ENCODE data around the gene LRRN2. TPM values are rescaled to one million over a fixed set of nuclear protein-coding genes. Genes with fewer than 3 reads are reported as not detected.
"Not testable (repeated sequence)": the region's sequence is repeated elsewhere in the genome, so short reads cannot be mapped to it uniquely, and the experiment has no call there.

Gene LRRN2
- not detected in 2 replicates for total RNA-seq (2014; rRNA removed; shearing (Covaris generic))

DNA sequence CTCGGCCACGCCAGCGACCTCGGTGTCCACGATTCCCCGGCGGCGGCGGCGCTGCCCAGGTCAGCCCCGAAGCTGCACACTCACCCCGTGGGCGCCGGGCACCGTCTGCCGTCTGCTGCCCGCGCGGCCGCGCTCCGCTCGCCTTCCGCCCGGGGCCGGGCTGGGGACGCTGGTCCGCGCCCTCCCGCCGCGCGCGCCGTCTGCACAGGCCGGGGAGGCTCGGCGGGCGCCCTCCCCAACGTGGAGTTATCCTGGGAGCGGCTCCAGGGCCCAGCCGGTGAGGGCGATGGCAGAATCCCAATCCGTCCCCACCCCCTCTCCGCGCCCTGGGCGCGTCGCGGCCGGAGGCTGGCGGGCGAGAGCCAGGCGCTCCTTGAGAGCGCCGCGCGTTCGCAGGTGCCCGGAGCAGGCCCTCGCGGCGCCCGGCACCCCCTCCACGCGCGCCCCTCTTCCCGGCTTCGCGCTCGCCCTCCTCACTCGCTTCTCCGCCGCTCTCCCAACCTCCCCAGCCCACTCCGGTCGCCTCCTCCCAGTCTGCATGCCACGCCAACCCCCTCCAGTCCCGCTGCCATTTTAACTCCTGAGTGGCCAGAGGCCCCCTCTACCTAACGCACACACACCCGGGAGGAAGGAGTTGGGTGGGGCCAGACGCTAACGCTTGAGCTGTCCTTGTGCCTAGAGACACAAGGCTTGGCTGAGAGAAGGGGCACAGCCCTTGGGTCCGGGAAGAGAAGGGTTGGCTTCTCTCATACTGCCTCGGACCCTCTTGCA lies at the start of gene LRRN2:
TSS of gene LRRN2 (minus strand) at position 503 of the 771 bp plus-strand sequence. CDS start 65,746 bp downstream, outside the sequence.
- no peaks in the 10 kb centered on the region for H3K4me1 ChIP-seq

DNA sequence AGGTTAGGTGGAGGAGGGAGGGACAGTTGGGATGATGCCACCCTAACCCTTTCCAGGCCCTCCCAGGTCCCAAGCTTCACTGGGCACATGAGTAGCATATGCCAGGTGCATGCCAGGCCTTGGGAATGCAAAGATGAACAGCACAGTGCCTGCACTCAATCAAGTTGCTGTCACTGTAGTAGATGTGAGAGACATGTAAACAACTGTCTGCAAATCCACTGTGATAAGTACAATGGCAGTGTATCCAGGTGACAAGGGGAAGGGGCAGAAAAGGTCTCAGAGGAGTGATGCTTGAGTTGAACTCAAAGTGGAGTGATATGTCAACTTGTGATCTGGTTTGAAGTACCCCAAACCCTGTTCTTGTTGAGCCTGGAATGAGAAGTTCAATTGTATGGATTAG lies 49.5 kb upstream of the LRRN2 start:
- H3K9me3 ChIP-seq (replicated peaks), result peaks cover 13% of the 10 kb centered on the region
- no peak overlapping the region for H3K27ac ChIP-seq
- no peak overlapping the region for H3K4me3 ChIP-seq
- peaks cover 9% of the 10 kb centered on the region for H3K27me3 ChIP-seq
- no peak for DNase-seq
- H3K36me3 ChIP-seq, result no peaks in the 10 kb centered on the region
- peaks cover 4% of the 10 kb centered on the region; the same call in 1 of the 2 replicates for H3K4me1 ChIP-seq

More for the DNA sequence above, at the start of gene LRRN2:
- no peak for DNase-seq
- Histone ChIP-seq H3K9me3 (replicated peaks) (no peaks in the 10 kb centered on the region), H3K4me3 (no peak within 1 kb of the TSS), H3K27ac (no peak within 1 kb of the TSS), H3K27me3 (peaks cover 12% of the 10 kb centered on the region), H3K36me3 (no peaks in the 10 kb centered on the region)

DNA sequence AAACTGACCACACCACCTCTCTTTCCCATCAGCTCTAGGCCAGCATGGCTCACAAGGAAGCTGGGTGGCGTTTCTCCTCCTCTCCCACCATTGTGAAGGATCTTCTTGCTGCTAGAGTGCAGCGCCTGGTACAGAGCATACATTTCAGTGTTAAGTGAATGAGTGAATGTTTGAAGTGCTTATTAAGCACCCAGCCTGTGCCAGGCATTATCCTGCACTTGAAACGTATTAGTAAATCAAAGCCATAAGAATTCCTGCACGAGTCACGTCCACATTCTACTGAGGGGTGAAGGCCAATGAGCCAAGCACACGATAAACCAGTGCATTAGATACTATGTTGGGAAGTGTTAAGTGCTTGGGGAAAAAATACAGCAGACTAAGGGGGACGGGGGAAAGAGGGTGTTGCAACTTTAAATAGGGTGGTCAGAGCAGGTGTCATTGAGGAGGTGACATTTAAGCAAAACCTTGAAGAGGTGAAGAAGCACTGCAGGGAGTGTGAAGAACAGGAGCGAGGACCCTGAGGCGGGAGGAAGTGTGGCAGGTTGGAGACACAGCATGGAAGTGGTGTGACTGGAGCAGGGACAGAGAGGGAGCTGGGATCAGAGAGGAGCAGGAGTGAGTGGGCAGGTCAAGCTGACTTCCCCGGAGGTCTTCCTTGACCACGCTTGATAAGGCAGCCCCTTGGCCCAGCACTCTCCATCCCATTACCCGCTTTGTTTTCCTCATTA lies 48.5 kb upstream of the LRRN2 start:
- peaks cover 4% of the 10 kb centered on the region; the same call in 1 of the 2 replicates for H3K4me1 ChIP-seq
- H3K27ac ChIP-seq, result no peak overlapping the region
- H3K36me3 ChIP-seq, result no peaks in the 10 kb centered on the region
- DNase-seq, result no peak
- H3K4me3 ChIP-seq, result no peak overlapping the region
- peaks cover 9% of the 10 kb centered on the region for H3K27me3 ChIP-seq
- peaks cover 13% of the 10 kb centered on the region for H3K9me3 ChIP-seq (replicated peaks)

DNA sequence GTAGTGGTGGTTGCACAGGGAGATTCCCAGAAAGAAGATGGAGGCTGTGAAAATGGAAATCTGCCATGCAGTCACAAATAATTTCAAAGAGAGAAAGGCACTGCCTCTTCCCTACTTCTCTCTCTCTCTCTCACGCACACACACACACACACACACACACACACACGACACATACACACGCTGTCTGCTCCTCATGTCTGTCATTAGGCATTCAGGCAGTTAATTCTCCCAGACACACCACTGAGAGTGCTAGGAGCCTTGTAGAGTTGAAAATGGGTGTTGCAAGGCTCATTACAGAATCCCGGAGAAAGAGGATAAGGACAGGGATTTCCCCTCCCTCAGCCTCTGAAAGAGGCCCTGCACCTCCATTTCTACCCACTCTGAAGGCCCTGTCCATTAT lies 47.8 kb upstream of the LRRN2 start:
- Histone ChIP-seq H3K4me3 (no peak overlapping the region), H3K9me3 (replicated peaks) (peaks cover 6% of the 10 kb centered on the region), H3K27ac (no peak overlapping the region), H3K36me3 (no peaks in the 10 kb centered on the region), H3K4me1 (peaks cover 4% of the 10 kb centered on the region; the same call in 1 of the 2 replicates), H3K27me3 (peaks cover 9% of the 10 kb centered on the region)
- no peak for DNase-seq

DNA sequence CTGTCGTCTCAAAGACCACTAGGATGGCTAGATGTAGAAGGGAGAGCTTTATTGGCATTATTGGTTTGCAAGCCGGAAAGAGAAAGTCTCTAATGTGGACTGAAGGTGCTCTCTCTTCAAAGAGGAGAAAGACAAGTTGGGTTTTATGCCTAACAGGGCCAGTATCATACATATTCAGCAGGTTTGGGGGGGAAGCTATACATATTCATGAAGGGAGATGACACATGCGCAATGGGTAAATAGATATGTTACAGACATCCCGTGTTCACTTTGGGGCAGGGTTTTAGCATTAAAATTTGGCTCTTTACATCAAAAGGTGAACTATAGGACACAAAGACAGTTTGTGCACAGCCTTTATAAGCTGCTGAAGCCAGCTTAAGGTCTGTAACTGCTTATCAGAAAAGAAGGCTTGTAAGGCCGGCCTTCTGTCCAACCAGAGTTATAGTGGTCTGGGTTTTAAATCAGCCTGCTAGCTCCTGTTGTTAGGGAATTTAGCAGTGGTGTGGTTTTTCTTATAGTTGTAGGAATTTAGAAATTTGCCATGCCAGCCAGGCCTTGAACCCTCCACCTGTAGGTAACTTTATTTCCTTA lies 46.5 kb upstream of the LRRN2 start:
- H3K27ac ChIP-seq, result no peak overlapping the region
- peaks cover 9% of the 10 kb centered on the region for H3K27me3 ChIP-seq
- H3K4me3 ChIP-seq, result no peak overlapping the region
- no peaks in the 10 kb centered on the region for H3K9me3 ChIP-seq (replicated peaks)
- H3K4me1 ChIP-seq, result peaks cover 6% of the 10 kb centered on the region
- DNase-seq, result no peak
- no peaks in the 10 kb centered on the region for H3K36me3 ChIP-seq

DNA sequence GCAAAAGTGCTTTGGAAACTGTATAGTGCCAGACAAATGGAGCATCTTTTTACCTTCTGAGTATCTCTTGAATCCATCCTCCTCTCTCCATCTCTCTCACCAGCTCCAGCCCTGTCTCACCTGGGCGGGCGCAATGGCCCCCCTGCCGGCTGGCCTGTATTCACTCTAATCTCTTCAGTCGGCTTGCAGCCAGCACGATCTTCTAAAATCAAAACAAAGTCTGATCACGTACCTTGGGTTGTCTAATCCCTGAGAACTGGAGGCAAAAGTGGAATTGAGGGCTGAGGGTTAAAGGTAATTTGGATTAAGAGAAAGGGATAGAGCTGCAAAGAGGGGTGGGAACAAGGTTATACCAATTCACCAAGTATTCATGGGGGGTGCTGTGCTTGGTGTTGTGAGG lies 46.0 kb upstream of the LRRN2 start:
- no peak for DNase-seq
- Histone ChIP-seq H3K4me3 (no peak overlapping the region), H3K4me1 (peaks cover 7% of the 10 kb centered on the region), H3K27ac (no peak overlapping the region), H3K27me3 (peaks cover 9% of the 10 kb centered on the region), H3K36me3 (no peaks in the 10 kb centered on the region), H3K9me3 (replicated peaks) (no peaks in the 10 kb centered on the region)

DNA sequence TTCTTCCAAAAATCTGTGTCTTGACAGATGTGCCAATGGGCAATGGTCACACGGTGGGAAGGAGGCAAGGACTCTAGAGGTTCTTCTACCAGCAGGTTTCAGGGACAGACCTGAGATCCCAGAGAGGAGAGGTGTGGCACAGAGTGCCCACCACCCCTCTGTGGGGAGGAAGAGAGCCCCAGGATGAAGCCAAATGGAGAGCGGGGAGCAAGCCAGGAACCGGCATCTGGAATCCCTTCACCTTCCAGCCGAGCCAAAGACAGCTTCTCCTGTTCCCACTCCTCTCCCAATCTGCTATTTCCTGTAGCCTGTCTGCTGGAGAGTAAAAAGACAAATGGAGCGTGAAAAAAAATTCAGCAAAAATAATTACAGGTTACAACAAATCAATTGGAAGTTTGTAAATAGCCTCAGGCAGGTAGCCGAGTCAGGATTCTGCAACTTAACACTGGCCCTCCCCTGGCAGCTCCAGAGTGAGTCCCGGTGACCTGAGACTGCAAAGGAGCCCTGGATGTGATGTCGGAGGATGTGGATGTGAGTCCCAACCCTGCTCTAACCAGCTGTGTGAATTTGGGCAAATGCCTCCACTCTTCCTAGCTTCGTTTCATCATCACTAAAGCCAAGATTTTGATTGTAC lies 45.4 kb upstream of the LRRN2 start:
- H3K9me3 ChIP-seq (replicated peaks), result no peaks in the 10 kb centered on the region
- DNase-seq, result no peak
- H3K36me3 ChIP-seq, result no peaks in the 10 kb centered on the region
- H3K4me3 ChIP-seq, result no peak overlapping the region
- H3K27me3 ChIP-seq, result peaks cover 9% of the 10 kb centered on the region
- no peak overlapping the region for H3K27ac ChIP-seq
- peaks cover 12% of the 10 kb centered on the region for H3K4me1 ChIP-seq

DNA sequence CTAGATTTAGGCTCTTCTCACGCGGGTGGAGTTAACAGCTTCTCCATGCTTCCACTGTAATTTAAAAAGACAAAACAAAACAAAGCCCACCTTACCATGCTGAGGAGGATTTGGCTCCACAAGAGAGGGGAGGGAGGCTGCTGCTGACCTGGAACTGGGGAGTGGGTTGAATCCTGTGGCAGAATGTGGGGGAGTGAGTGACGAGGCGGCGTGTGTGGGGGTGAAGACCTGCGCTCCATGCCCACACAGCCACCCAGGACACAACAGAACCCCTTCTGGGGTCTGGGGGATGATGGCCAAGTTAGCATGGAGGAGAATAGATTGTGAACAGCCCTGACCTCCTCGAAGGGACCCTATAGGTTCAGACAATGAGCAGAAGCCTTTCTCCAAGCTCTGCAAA lies 44.0 kb upstream of the LRRN2 start:
- no peaks in the 10 kb centered on the region for H3K36me3 ChIP-seq
- no peaks in the 10 kb centered on the region for H3K9me3 ChIP-seq (replicated peaks)
- peaks cover 9% of the 10 kb centered on the region for H3K27me3 ChIP-seq
- H3K4me3 ChIP-seq, result no peak overlapping the region
- no peak for DNase-seq
- H3K27ac ChIP-seq, result no peak overlapping the region
- peaks cover 22% of the 10 kb centered on the region for H3K4me1 ChIP-seq

DNA sequence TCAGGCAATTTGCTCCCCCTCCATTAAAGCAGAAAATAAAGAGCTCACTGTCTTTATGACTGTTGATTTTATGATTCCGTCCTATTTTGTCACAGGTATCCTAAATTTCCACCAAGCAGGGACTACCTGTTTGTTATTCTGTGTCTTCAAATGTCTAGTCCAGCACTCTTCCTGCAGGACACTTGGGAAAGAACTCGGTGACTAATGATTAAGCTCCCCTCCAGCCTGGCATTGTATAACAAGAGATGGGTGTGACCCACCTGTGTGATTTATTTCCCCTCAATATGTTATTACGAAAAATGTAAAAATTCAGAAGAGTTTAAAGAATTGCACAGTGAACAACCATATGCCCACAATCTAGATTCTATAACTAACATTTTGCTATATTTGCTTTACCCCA lies 42.9 kb upstream of the LRRN2 start:
- Histone ChIP-seq H3K36me3 (no peaks in the 10 kb centered on the region), H3K4me1 (peaks cover 22% of the 10 kb centered on the region), H3K4me3 (no peak overlapping the region), H3K9me3 (replicated peaks) (no peaks in the 10 kb centered on the region), H3K27ac (no peak overlapping the region), H3K27me3 (peaks cover 9% of the 10 kb centered on the region)
- no peak for DNase-seq

DNA sequence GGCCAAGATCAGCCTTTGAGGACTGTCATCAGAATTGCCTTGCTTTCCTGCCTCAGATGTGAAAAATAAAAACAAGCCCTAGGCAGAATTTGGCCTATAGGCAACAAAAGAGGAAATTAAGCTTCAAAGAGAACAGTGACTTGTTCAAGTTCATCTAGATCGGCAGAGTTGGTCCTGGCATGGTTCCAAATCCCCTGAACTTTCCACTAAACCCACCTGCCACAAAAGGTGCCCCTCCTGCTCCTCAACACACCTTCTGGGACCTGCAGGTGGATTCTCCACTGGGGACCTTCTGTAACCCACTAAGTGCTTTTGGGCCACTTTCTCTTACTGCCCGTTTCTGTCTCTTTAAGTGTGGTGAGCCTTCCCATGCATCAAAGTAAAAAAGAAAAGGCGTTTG lies 42.5 kb upstream of the LRRN2 start:
- Histone ChIP-seq H3K4me3 (no peak overlapping the region), H3K36me3 (no peaks in the 10 kb centered on the region), H3K4me1 (peaks cover 22% of the 10 kb centered on the region), H3K27me3 (peaks cover 9% of the 10 kb centered on the region), H3K27ac (no peak overlapping the region), H3K9me3 (replicated peaks) (no peaks in the 10 kb centered on the region)
- no peak for DNase-seq

DNA sequence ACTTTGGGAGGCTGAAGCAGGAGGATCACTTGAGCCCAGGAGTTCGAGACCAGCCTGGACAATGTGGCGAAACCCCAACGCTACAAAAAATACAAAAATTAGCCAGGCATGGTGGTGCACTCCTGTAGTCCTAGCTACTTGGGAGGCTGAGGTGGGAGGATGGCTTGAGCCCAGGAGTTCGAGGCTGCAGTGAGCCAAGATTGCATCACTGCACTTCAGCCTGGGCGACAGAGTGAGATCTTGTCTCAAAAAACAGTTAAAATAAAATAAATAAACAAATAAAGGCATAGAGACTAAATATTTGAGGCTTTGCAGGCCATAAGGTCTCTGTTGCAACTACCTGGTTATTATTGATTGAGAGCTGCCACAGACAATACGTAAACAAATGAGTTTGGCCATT lies 41.9 kb upstream of the LRRN2 start:
- H3K27ac ChIP-seq, result peak overlapping the region; percentile 75
- H3K4me3 ChIP-seq; H3K9me3 ChIP-seq (replicated peaks); H3K36me3 ChIP-seq; DNase-seq; H3K27me3 ChIP-seq: not testable (repeated sequence)
- peaks cover 22% of the 10 kb centered on the region for H3K4me1 ChIP-seq

DNA sequence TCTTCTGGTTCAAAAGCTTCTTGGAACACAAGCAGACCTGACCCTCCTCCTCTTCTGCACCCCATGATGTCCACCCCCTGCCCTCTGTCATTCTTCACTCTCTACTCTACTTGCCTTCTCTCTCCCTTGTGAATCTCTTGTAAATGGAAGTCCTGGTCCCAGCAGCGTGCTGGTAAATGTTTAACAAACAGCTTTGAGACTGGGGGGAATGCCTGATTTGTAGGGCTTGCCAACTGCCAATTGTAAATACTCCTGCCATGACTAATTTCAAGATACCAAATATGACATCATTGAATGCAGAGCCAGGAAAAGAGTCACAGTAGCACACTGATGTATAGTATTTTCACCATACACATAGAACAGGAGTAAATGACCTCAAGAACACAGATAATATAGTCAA lies 40.9 kb upstream of the LRRN2 start:
- Histone ChIP-seq H3K4me3 (no peak overlapping the region), H3K27me3 (peaks cover 3% of the 10 kb centered on the region), H3K36me3 (no peaks in the 10 kb centered on the region), H3K4me1 (peaks cover 22% of the 10 kb centered on the region), H3K27ac (peak overlapping the region; percentile 75), H3K9me3 (replicated peaks) (no peaks in the 10 kb centered on the region)
- peak; percentile 73 to 78 for DNase-seq

DNA sequence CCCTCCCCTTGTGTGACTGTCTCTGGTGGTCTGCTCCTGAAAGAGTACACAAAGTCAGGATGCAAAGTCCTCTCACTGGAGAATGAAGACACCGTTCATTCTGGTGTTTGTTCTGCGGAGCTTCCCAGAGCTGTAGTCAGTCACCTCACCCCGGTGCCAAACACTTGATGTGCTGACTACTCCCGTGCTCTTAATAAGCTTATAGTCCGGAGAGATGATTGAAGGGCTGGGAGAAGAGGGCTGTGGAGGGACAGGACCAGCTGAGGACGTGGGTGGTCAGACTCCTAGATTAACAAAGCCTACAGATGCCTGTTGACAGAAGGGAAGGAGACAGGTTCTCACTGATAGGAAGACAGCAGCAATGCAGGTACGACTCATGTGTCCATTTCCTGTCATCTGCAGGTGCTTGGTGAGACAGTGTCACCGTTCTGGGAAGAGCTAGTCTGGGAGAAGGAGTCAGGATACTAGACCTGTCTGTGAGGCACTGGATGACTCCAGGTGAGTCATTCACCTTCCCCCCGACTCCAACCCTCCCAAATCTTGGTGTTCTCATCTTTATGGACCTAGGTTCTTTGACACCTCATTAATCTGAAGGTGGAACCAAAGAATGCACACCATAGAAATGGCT lies 40.4 kb upstream of the LRRN2 start:
- peak; percentile 72 to 77 for DNase-seq
- Histone ChIP-seq H3K4me1 (peaks cover 22% of the 10 kb centered on the region), H3K4me3 (peak overlapping the region; percentile 19; the same call in 1 of the 2 replicates), H3K9me3 (replicated peaks) (no peaks in the 10 kb centered on the region), H3K27ac (peak overlapping the region; percentile 75), H3K36me3 (no peaks in the 10 kb centered on the region), H3K27me3 (no peaks in the 10 kb centered on the region)

DNA sequence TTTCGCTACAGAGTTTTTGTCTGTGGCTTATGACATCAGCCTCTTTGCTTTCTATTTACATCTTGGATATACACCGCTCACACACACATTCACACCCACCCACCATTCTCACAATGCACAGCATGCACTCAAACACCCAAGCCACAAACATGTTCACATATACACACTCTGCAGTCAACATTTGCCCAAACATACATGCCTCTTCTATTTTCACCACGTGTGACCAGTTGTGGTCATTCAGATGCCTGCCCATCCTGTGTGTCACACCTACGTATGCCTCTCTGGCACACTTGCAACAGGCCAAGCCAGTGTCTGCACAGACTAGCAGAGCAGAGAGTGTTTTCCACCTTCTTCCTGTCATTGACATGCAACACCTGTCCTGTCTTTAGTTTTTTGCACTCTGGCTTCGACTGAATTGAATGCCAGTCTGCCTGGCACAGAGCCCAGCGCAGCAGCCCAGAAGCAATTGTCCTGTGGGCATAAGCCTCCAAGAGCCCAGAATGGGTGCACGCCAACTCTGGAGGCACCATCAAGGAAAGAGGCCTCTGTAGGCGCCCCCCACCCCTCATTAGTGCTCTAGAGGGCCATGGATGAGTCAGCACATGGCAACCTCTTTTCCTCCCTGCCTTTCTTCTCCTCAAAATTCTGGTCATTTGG lies 37.7 kb upstream of the LRRN2 start:
- H3K27ac ChIP-seq, result no peak overlapping the region
- DNase-seq, result no peak
- H3K4me1 ChIP-seq, result peaks cover 25% of the 10 kb centered on the region
- no peak overlapping the region for H3K4me3 ChIP-seq
- H3K36me3 ChIP-seq, result no peaks in the 10 kb centered on the region
- H3K27me3 ChIP-seq, result no peaks in the 10 kb centered on the region
- H3K9me3 ChIP-seq (replicated peaks), result 0 out of 2 replicates have a peak, but pooled peaks cover 6% of the 10 kb centered on the region
